HG03103 (cell line): ENCODE measurements around the gene PRMT1.
A peak's percentile ranks its signal among the peaks of the same experiment; 100 is the strongest.

Source experiments
- ATAC-seq: cut with Tn5 transposase; IDR thresholded peaks from one replicate; pipeline ENCODE4 v1.9.1; 2021; ENCODE audit warnings: low read depth; ENCODE audit not compliant: unreplicated experiment

The PRMT1 gene

GRCh38 chr19:49651029-49651819 is 25.8 kb upstream of the PRMT1 start:
- no peak for ATAC-seq

- ATAC-seq = no peak
Observed at GRCh38 chr19:49651820-49652550, 25.1 kb upstream of the PRMT1 start.

GRCh38 chr19:49652551-49653465 is 24.3 kb upstream of the PRMT1 start:
- ATAC-seq = no peak

- ATAC-seq = no peak
Observed at GRCh38 chr19:49653466-49653806, 23.6 kb upstream of the PRMT1 start.

- no peak for ATAC-seq
Observed at GRCh38 chr19:49654581-49654980, 22.5 kb upstream of the PRMT1 start.

GRCh38 chr19:49655570-49656455 is 21.3 kb upstream of the PRMT1 start:
- no peak for ATAC-seq

GRCh38 chr19:49656456-49657109 is 20.5 kb upstream of the PRMT1 start:
- ATAC-seq = no peak

- no peak for ATAC-seq
Observed at GRCh38 chr19:49657493-49658138, 19.5 kb upstream of the PRMT1 start.

- no peak for ATAC-seq
Observed at GRCh38 chr19:49658139-49658517, 18.9 kb upstream of the PRMT1 start.

- ATAC-seq = no peak
Observed at GRCh38 chr19:49658566-49659442, 18.3 kb upstream of the PRMT1 start.

- no peak for ATAC-seq
Observed at GRCh38 chr19:49660338-49660961, 16.6 kb upstream of the PRMT1 start.

- ATAC-seq = no peak
Observed at GRCh38 chr19:49662011-49662410, 15.1 kb upstream of the PRMT1 start.

GRCh38 chr19:49663224-49663623 is 13.8 kb upstream of the PRMT1 start:
- no peak for ATAC-seq

- ATAC-seq = no peak
Observed at GRCh38 chr19:49664171-49665035, 12.7 kb upstream of the PRMT1 start.

GRCh38 chr19:49665036-49665350 is 12.1 kb upstream of the PRMT1 start:
- no peak for ATAC-seq

GRCh38 chr19:49665351-49666119 is 11.5 kb upstream of the PRMT1 start, which contains the start of the genes BCL2L12 and IRF3:
Gene BCL2L12, plus strand, starts transcription at chr19:49665933. Its CDS starts 760 bp downstream, at chr19:49666693.
Gene IRF3, minus strand, starts transcription at chr19:49665857. Its CDS starts 1,019 bp downstream, at chr19:49664838.
- peak; percentile 67 for ATAC-seq
